H54 (cell line): ENCODE results near the gene ADAM8.
"Not testable (repeated sequence)": the region's sequence is repeated elsewhere in the genome, so short reads cannot be mapped to it uniquely, and the experiment has no call there.

Source experiments
- DNase-seq: peaks from one replicate; pipeline ENCODE4 v3.0.0; 2011; ENCODE audit warnings: low spot score, mixed read lengths; ENCODE audit not compliant: insufficient read length
- FAIRE-seq: peaks from 3 replicates; lab custom pipeline; 2011; peaks lifted over from hg19 to GRCh38; lab: Jason Lieb, UNC
- POLR2A ChIP-seq: IDR thresholded peaks from 2 replicates; pipeline ENCODE4 v1.6.1; 2011; ENCODE audit warnings: low read depth, mild to moderate bottlenecking, low read length

The ADAM8 gene

DNA sequence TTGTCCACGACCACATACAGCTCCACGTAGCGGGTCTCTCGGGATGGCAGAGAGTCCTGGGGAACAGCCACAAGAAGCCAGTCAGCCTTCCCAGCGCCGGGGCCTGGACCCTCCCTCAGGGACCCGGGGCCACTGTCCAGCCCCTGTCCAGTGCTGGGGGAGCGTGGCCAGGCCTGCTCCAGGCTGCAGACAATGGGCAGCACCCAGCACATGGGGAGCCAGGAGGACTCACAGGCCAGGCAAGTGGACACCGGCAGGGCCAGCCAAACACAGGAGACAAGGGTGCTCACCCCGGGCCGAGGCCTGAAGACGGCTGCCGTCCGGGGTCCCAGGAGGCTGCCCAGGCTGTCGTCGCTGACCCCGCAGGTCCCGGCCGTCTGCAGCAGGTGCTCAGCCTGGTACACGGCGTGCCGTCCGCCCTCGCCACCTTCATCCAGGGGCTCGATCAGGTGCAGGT lies 3.7 kb downstream of the ADAM8 start:
- no peak for TF ChIP-seq POLR2A
- FAIRE-seq (no peak), DNase-seq (no peak)

DNA sequence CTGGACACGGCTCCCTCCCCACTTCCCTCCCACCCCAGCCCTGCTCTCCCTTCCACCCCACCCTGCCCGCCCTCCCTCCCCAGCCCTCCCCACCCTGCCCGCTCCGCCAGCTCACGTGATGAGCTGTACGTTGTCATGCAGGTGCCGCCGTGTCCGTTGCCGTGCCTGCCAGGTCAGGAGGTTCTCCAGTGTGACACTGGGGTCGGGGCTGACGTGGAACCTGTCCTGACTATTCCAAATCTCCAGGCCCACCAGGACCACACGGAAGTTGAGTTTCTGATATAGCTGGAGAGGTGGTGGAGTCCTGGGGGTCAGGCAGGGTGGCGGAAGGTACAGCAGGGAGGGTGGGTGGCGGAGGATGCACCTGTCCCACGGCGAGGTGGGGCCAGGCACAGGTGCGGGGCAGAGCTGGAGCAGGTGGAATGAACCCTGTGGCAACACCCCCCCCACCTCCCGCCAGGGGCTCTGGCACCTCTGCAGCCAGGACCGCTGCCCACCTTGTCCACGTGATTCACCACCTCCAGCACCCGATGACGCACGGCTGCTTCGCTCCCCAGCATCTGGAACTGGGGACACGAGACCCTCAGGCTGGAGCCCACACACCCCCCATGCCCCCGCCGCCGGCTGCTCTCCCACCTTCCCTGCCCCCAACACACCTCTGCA lies 4.2 kb downstream of the ADAM8 start:
- no peak for DNase-seq
- TF ChIP-seq POLR2A, result no peak
- FAIRE-seq, result no peak

DNA sequence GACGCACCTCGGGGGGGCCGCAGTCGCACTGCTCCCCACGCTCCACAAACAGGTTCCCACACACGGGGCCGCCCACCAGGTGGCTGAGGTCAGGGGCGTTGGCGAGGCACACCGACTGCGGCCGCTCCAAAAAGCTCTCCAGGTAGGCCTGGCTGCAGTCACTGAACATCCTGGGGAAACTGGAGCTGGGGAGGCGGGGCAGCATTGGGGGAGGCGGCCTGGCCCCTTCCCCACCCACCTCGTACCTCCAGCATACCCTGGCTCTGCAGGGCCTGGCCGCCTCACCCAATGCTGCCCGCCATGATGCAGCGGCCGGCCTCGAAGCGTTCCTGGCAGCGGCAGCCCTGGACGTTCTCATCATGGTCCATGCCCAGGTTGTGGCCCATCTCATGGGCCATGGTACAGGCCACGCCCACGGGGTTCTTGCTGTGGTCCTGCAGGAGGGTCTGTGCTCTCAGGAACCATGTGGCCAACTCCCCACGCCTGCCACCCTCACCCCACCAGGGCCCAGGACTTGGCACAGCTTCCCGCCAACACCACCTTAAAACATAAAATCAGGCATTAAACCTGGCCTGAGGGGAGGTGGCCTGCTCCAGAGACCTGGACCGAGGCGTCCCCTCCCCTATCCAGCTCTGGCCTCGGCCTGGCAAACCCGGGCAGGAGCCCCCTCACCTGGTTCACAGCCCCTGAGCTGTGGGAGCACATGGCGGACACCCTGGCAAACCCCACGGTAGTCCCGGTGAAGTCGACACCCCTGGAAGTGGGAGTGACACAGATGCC lies 5.0 kb downstream of the ADAM8 start:
- TF ChIP-seq POLR2A, result no peak
- DNase-seq (no peak), FAIRE-seq (no peak)

DNA sequence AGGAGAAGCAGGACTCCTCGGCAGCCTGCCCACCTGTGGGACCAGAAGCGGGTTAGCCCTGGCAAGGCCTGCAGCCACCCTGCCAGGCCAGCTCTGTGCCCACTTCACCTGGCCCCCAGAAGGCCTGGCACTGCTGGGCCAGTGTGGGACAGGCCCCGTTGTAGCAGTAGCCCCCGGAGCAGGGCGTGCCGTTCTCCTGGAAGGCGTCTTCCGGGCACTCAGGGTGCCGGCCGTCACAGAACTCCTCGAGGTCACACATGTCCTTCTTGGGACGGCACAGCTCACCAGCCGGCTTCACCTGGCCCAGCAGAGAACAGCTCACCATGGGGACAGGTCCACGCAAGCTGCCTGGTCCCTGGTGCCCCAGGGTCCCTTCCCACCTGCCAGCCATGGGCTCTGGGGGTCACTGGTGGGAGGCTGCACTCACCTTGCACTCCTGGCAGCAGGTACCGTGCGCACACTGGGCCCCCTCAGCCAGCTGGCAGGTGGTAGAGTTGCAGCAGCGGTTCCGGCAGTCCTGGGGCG lies 5.8 kb downstream of the ADAM8 start:
- TF ChIP-seq POLR2A, result no peak
- FAIRE-seq, result no peak
- DNase-seq, result no peak

DNA sequence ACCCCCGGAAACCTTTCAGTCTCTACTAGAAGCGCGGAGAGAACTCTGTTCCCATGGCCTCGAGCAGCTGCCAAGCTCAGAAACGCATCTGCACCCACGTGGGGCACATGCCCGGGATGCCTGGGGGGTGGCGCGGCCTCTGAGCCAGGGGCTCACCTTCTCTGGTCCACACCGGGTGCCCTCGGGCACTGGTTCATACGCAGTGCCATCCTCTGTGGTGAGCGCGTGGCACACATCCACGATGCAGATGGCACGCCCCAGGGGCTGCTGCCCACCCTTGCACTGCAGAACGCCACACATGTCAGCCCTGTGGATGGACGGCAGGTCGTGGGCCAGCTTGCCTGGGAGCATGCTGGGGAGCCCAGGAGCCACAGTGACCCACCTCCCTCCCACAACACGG lies 6.5 kb downstream of the ADAM8 start:
- DNase-seq (no peak), FAIRE-seq (no peak)
- no peak for TF ChIP-seq POLR2A

DNA sequence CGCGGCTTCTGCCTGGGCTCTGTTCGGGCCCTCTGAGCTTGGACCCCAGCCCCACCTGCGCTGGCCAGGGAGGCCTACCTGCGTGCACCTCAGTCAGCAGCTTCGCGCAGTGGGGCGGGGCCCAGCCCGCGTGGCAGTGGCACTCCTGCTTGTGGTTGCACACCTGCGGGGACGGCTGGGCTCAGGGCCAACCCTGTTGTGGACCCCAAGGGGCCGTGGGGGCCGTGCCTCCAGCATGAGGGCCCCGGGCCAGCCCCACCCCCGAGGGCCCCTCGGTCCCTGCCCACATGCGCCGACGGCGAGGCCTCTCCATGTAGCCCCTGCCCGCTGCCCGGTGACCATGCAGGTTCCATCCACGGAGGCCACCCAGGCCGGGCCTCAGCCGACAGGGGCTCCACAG lies 7.3 kb downstream of the ADAM8 start:
- no peak for DNase-seq
- TF ChIP-seq POLR2A, result no peak
- no peak for FAIRE-seq

DNA sequence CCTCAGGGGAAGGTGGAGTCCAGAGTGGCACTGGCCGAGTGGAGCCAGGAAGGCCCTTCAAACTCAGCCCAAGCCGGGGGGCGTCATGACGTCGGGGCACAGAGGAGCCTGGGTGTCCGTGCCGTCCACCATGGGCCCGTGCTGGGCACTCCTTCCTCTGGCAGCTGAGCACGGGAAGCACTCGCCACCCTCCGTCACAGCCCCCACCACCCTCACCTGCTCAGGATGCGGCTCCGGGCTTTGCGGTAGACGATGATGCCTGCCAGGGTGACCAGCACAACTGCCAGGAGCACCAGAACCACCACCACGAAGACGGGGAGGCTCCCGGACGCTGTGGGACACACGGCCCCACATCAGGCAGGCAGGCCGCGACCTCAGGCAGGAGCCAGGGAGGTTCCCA lies 8.1 kb downstream of the ADAM8 start:
- no peak for FAIRE-seq
- DNase-seq, result no peak
- no peak for TF ChIP-seq POLR2A

DNA sequence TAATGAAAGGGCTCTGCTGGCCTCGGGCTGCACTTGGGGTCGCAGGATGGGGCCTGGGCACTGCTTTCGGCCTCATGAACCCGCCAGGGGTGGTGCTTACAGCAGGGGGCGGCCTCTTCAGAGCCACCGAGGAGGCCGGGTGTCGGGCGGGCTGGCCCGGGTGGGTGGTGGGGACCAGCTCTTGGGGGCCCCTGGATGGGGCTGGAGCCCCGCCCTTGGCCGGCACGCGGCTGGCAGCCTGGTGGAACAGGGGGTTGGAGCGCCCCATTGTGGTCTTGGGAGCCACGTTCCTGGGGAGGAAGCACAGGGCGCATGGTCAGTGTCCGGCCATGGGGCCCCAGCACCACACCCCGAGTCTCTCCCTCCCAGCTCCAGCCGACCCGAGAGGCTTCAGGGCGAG lies 8.8 kb downstream of the ADAM8 start:
- FAIRE-seq (no peak), DNase-seq (no peak)
- TF ChIP-seq POLR2A, result no peak

DNA sequence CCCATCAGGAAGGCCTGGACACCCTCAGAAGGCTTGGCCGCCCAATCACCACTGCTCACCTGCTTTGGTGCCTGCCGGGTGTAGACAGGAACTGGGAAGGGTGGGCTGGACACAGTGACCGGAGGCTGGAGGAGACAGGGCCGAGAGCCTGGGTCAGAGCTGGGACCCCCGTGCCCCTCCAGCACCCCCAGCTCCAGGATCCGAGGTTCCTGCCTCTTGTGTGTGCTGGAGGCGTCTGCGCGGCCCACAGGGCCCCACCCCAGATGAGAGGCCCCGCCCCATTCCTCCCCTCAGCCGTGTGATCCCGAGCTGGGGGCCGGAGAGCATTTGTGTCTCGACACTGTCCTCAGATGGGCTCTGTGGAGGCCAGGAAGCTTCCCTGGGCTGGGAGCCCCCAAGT lies 9.4 kb downstream of the ADAM8 start:
- FAIRE-seq, result no peak
- TF ChIP-seq POLR2A, result no peak

DNA sequence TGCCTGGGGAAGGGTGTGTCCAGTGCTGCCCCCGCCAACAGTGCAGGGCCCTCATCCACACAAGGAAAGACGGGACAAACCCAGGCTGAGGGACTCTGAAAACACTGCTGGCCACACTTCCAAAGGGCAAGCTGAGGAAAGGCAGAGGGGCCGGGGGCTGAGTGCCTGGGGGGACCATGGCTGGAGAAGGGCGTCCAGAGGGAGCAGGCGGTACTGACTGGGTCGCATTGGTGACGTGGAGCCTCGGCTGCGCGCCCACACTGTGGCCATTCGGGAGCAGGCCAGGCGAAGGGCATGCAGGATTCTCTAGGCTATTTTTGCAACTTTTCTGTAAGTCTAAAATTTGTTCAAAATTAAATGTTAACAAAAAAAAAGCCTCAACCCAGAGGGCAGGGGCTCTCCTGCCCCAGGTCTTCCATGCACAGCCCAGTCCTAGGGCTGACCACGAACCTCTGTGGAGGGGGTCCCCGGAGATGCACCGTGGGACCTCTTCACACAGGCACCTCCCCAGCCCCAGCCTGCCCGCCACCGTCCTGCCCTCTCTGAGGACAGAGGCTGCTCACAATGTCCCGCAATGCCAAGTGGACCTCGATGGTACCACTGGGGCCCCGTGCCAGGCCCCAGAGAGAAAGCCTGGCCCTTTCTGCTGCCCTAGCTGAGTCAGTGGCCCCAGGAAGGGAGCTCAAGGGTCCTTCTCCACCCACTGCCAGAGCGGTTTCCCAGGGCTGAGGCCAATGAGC lies 10.4 kb downstream of the ADAM8 start:
- FAIRE-seq, result no peak
- no peak for TF ChIP-seq POLR2A
- DNase-seq, result no peak

More for the DNA sequence above, 9.4 kb downstream of the ADAM8 start:
- no peak for DNase-seq

DNA sequence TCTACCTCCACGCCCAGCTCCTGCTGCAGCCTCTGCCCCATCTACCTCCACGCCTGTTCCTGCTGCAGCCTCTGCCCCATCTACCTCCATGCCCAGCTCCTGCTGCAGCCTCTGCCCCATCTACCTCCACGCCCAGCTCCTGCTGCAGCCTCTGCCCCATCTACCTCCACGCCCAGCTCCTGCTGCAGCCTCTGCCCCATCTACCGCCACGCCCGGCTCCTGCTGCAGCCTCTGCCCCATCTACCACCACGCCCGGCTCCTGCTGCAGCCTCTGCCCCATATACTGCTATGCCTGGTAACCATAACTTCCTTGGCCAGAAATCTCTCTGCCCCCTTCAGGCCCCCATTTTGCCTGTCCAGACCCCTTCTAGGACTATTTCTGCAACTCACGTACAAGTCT lies 11.6 kb downstream of the ADAM8 start:
- DNase-seq, FAIRE-seq: not testable (repeated sequence)

DNA sequence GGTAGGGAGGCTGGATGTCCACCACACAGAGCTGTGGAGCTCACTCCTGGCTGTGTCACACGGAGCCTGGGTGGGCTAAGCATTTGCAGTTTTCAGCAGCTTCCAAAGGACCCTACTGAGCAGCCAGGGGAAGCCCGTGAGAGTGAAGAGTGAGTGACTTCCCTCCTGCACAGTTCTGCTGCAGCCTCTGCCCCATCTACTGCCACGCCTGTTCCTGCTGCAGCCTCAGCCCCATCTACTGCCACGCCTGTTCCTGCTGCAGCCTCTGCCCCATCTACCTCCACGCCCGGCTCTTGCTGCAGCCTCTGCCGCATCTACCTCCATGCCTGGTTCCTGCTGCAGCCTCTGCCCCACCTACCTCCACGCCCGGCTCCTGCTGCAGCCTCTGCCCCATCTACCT lies 12.2 kb downstream of the ADAM8 start:
- no peak for TF ChIP-seq POLR2A
- FAIRE-seq, result peak; percentile 71

DNA sequence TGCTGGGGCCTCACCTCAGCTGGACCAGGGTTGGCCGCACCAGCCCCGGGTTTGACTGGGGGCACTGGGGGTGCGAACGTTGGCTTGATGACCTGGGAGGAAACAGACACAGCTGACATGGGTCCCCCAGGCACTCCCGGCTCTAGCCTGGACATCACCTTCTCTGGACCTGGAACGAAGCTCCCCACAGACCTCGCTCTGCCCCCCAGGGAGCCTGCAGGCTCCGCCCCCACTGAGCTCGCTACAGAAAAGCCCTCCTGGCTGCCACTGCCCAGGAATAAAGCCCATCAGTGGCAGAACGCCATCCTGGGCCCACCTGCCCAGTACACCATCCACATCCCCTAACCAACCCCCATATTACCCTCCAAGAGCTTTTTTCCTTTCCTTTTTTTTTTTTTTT lies 13.0 kb downstream of the ADAM8 start:
- TF ChIP-seq POLR2A, result no peak
- FAIRE-seq, result no peak
- no peak for DNase-seq

More for the DNA sequence above, 12.2 kb downstream of the ADAM8 start:
- no peak for DNase-seq

DNA sequence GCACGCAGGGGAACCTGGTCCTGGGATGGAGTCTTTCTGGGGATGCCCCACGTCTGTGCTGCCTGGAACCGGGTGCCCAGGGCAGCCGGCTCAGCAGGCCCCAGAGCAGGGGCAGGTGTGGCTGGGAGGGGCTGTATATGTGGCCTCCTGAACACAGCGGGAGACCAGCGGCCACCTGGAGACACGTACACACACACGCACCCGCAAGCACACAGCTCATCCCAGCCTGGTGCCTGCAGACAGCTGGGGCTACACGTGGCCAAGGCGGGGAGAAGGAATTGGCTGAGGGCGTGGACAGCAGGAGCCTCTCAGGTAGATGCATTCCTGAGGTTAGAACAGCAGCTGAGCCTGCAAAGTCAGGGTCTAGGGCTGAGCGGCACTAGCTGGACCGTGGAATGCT lies 14.0 kb downstream of the ADAM8 start:
- FAIRE-seq, result no peak

More for the DNA sequence above, 14.0 kb downstream of the ADAM8 start:
- no peak for TF ChIP-seq POLR2A
- no peak for DNase-seq
